Prostate gland (tissue), 2 donors: ENCODE results near the gene TSPAN11. TPM values are rescaled to one million over a fixed set of nuclear protein-coding genes. Genes with fewer than 3 reads are reported as not detected.

Experiments
- DNase-seq: peaks from one replicate; pipeline ENCODE4 v3.0.0-alpha.2; 2019; ENCODE audit warnings: low spot score
- H3K27ac ChIP-seq, 2 donors: fragments of 200-600 bp; sonication (generic); 2 replicates each; pipeline ENCODE4 v1.5.1; 2017 to 2019
- H3K27me3 ChIP-seq: fragments of 200-600 bp; sonication (generic); replicated peaks from 2 replicates; pipeline ENCODE4 v1.5.1; 2019; ENCODE audit not compliant: insufficient read depth
- H3K36me3 ChIP-seq, 2 donors: fragments of 200-600 bp; sonication (generic); 1 replicate in 1 of 2; 2 replicates in 1 of 2; pipeline versions ENCODE4 v1.5.1 to v1.8.1; 2017 to 2019
- H3K4me1 ChIP-seq: fragments of 200-600 bp; sonication (generic); replicated peaks from 2 replicates; pipeline ENCODE4 v1.5.1; 2019
- H3K4me3 ChIP-seq, 2 donors: fragments of 200-600 bp; sonication (generic); 2 replicates each; pipeline ENCODE4 v1.5.1; 2017 to 2019
- H3K9me3 ChIP-seq: fragments of 200-600 bp; sonication (generic); 2 replicates; pipeline ENCODE4 v1.5.1; 2017
- POLR2A ChIP-seq: fragments of 450-650 bp; IDR thresholded peaks from one replicate; pipeline ENCODE4 v1.6.1; 2016; ENCODE audit warnings: antibody characterized with exemption, mild to moderate bottlenecking
- POLR2AphosphoS5 ChIP-seq: sonication (generic); formaldehyde crosslinking; IDR thresholded peaks from one replicate; pipeline ENCODE4 v1.6.1; 2017; ENCODE audit warnings: antibody characterized with exemption
- WGBS: methylation state at CpG from one replicate; pipeline ENCODE4 v1.1.5; 2018; 5-methylcytosine and 5-hydroxymethylcytosine counted together
- intact Hi-C: fragments of 100-400 bp; cut with DNase I; formaldehyde crosslinking; loops from one replicate; pipeline ENCODE4 v1.14.2; 2022
- total RNA-seq, 2 donors: library from RNA; depleted of rRNA; stranded (reverse); fragments of >200 nt; gene quantifications; one replicate each; pipeline ENCODE4 v1.1.0, GENCODE V29; 2016
- TF ChIP-seq, protein P1 (sequence below), 4 experiments: fragments of 200-600 bp in 2 of 4; fragments of 450-650 bp in 2 of 4; sonication (generic) in 2 of 4; IDR thresholded peaks; 1 replicate in 3 of 4; 2 replicates in 1 of 4; pipeline ENCODE4 v1.5.1; 2016 to 2019; ENCODE audit warnings: antibody characterized with exemption in 4 of 4, mild to moderate bottlenecking in 2 of 4, moderate library complexity in 2 of 4

The TSPAN11 gene, protein sequence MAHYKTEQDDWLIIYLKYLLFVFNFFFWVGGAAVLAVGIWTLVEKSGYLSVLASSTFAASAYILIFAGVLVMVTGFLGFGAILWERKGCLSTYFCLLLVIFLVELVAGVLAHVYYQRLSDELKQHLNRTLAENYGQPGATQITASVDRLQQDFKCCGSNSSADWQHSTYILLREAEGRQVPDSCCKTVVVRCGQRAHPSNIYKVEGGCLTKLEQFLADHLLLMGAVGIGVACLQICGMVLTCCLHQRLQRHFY
- 1 to 10 TPM; 1.0 to 4.1 TPM for total RNA-seq

DNA sequence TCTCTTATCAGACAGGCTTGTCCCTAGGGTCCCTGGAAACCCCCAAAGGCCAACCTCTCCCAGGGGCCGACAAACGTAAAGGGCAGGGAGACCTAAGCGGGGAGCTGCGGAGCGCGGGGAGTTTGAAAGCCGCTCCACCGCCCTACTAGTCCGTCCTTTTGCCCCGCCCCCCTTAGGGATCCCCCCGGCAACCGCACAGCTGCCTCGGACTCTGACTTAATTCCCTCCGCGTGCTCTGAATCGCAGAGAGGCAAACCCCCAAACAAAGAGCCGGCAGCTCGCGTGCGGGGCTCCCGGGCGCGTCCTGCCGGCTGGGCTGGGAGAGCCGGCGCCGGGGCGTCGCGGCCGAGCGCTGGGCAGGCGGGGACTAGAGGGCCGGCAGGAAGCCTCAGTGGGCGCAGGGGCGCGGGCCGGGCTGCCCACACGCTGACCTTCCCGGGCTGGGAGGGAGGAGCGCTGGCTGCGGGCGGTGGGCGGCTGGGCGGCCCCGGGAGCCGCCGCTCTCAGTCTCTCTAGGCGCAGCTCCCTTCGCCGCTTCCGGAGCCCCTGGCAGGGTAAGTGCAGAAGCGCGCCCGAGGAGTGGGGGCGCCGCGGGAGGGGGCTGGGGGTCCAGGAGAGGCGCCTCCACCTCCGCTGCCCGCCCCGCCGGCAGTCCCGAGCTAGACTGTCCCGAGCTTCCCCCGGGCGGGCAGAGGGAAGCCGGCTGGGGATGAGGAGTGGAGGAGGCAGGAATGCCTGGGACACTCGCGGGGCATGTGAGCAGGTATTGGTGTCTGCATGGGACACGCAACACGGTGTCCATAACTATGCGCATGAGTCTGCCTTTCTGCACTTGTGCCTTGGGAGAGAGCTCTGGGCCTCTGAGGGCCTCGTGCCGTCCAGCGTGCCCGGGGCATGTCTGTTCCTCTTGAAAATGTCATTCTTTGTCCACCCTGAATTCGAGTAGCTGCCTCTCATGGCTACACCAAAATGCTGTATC is at the start of gene TSPAN11:
Gene TSPAN11 (plus strand): TSS at position 506 of the 979 bp plus-strand sequence. CDS start 27,244 bp downstream, outside the sequence.
- WGBS = 10% methylated on average over 50 of the region's 78 CpGs
- H3K36me3 ChIP-seq = no peaks in the 10 kb centered on the region
- H3K9me3 ChIP-seq = no peaks in the 10 kb centered on the region
- no peaks in the 10 kb centered on the region for H3K4me1 ChIP-seq
- no peak for DNase-seq
- H3K27ac ChIP-seq = peak within 1 kb of the TSS in 1 of 2 donors; percentile 17
- no peaks in the 10 kb centered on the region for H3K27me3 ChIP-seq
- intact Hi-C loops = no loop called here
- TF ChIP-seq POLR2AphosphoS5 = no peak
- TF ChIP-seq, protein P1, sequence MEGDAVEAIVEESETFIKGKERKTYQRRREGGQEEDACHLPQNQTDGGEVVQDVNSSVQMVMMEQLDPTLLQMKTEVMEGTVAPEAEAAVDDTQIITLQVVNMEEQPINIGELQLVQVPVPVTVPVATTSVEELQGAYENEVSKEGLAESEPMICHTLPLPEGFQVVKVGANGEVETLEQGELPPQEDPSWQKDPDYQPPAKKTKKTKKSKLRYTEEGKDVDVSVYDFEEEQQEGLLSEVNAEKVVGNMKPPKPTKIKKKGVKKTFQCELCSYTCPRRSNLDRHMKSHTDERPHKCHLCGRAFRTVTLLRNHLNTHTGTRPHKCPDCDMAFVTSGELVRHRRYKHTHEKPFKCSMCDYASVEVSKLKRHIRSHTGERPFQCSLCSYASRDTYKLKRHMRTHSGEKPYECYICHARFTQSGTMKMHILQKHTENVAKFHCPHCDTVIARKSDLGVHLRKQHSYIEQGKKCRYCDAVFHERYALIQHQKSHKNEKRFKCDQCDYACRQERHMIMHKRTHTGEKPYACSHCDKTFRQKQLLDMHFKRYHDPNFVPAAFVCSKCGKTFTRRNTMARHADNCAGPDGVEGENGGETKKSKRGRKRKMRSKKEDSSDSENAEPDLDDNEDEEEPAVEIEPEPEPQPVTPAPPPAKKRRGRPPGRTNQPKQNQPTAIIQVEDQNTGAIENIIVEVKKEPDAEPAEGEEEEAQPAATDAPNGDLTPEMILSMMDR (IDR thresholded peaks at IDR 0.05) = no peak
- no peak for TF ChIP-seq POLR2A
- peak within 1 kb of the TSS; percentile 34 to 42 for H3K4me3 ChIP-seq

DNA sequence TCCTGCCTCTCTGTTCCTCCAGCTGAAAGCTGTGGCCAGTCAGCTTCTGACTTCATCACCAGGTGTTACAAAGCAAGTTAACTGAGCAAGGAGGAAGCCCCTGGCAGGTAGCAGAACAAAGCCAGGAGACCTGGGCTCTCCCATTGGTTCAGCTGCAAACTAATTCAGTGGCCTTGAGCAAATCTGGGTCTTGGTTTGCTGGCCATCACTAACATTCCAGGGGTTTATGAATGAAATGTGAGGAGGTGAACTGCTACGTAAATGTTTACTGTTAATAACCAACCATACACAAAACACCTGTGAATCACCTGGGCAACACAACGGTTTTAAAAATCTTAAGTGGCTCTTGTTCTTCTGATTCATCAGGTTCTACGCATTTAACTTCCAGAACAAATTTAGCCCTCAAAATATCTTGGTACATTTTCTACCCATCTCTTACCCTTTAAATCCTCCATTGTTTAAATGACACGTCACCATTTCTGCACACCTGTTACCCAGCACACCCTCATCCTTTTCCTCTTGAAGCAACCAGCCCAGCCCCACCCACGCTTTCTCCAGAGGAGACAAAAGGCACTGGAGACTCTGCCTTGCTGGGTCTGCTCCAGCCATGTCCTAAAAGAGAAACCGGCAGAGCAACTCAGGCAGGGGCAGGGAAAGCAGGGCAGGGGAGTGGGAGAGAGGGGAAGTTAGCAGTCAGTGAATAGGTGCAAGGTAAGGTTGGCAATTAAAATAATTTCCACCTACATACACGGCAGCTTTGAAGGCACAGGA is 49.3 kb upstream of the TSPAN11 start:
- intact Hi-C loops = no loop called here
- Histone ChIP-seq H3K4me3 (no peak overlapping the region), H3K27ac (no peak overlapping the region), H3K36me3 (no peaks in the 10 kb centered on the region), H3K4me1 (no peaks in the 10 kb centered on the region), H3K9me3 (no peaks in the 10 kb centered on the region), H3K27me3 (no peaks in the 10 kb centered on the region)
- peak; percentile 11 for DNase-seq
- TF ChIP-seq POLR2AphosphoS5 (peak; percentile 6), POLR2A (no peak)
- WGBS = 45% methylated on average over 7 of the region's 7 CpGs

DNA sequence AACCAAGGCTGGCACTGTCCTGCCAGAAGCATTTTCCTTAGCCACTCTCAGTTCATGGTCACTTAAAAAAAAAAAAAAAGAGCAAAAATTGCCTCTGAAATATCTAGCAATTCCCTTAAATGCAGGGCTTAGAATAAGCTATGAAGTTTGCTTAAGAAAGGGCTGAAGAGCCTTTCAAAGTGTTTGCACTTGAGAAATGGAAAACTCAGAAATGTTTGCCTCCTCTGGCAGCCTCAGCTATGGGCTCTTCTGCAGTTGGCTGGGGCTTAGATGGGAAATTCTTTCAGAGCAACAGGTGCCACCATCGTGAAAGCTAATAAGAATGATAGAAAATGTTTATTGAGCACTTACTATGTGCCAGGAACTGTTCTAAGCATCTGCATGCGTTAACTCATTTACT is 48.5 kb upstream of the TSPAN11 start:
- Histone ChIP-seq H3K27me3 (no peaks in the 10 kb centered on the region), H3K9me3 (no peaks in the 10 kb centered on the region), H3K27ac (no peak overlapping the region), H3K36me3 (no peaks in the 10 kb centered on the region), H3K4me3 (no peak overlapping the region), H3K4me1 (no peaks in the 10 kb centered on the region)
- DNase-seq = no peak
- TF ChIP-seq POLR2AphosphoS5 (no peak), POLR2A (no peak)
- TF ChIP-seq, protein P1 (IDR thresholded peaks at IDR 0.05) = no peak
- 94% methylated on average over 2 of the region's 2 CpGs for WGBS
- intact Hi-C loops = no loop called here

DNA sequence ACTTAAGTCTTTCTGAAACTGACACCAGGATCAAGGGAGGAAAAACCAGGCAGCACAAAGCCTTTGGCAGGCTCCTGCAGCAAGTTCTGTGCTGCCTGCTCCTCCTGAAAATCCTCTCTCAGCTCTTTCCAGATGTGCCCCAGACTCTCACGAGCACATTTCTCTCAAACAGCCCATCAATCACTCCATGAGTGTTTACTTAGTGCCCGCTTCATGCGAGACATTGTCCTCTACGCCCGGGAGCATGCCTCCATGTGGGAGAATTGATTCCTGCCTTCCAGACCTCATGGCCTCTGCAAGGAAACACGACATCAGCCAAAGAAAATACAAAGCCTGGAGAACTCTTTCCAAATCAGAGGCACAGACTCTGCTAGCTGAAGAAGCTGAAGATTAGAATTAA is 46.5 kb upstream of the TSPAN11 start:
- intact Hi-C loops = no loop called here
- no peaks in the 10 kb centered on the region for H3K4me1 ChIP-seq
- no peaks in the 10 kb centered on the region for H3K9me3 ChIP-seq
- H3K4me3 ChIP-seq = no peak overlapping the region
- no peaks in the 10 kb centered on the region for H3K36me3 ChIP-seq
- no peak for DNase-seq
- 6% methylated on average over 6 of the region's 6 CpGs for WGBS
- TF ChIP-seq, protein P1 (IDR thresholded peaks at IDR 0.05) = no peak
- no peaks in the 10 kb centered on the region for H3K27me3 ChIP-seq
- no peak overlapping the region for H3K27ac ChIP-seq

DNA sequence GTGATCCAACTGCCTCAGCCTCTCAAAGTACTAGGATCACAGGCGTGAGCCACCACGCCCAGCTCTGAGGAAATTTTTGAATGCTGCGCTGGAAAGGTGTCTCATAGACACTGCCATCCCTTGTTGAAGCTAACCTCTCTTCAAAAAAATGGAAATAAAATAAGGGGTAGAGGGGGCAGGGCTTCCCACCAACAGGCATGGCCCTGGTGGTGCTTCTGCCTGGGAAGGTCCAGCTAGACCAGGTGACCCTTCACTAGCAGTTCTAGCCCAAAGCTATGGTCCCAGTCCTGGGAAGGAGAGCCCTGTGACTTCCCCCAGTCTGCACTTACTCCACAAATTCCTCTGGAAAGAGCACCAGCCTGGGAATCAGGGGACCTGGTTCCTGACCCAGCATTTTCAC is 45.7 kb upstream of the TSPAN11 start:
- DNase-seq = no peak
- H3K9me3 ChIP-seq = no peaks in the 10 kb centered on the region
- H3K4me3 ChIP-seq = no peak overlapping the region
- H3K27ac ChIP-seq = no peak overlapping the region
- H3K4me1 ChIP-seq = no peaks in the 10 kb centered on the region
- 98% methylated on average over 3 of the region's 3 CpGs for WGBS
- intact Hi-C loops = no loop called here
- TF ChIP-seq POLR2AphosphoS5 (no peak), POLR2A (no peak)
- TF ChIP-seq, protein P1 (IDR thresholded peaks at IDR 0.05) = no peak
- H3K36me3 ChIP-seq = no peaks in the 10 kb centered on the region
- H3K27me3 ChIP-seq = no peaks in the 10 kb centered on the region
